HAP-1 (cell line): Measurements from ENCODE around the gene TRIML2.

ENCODE experiments used
- DNase-seq, 2 experiments: peaks; one replicate each; pipeline ENCODE4 v3.0.0-alpha.2; 2016 to 2020; ENCODE audit warnings: low spot score in 2 of 2
- H3K27me3 ChIP-seq: fragments of 250-450 bp; sonication (Bioruptor Pico); 2 replicates; pipeline ENCODE4 v1.5.1; 2020; ENCODE audit warnings: low read depth, mild to moderate bottlenecking, moderate library complexity
- H3K36me3 ChIP-seq: fragments of 250-450 bp; sonication (Bioruptor Pico); replicated peaks from 2 replicates; pipeline ENCODE4 v1.5.1; 2020; ENCODE audit warnings: mild to moderate bottlenecking
- H3K4me1 ChIP-seq: fragments of 250-450 bp; sonication (Bioruptor Pico); 2 replicates; pipeline ENCODE4 v1.5.1; 2020; ENCODE audit warnings: mild to moderate bottlenecking
- H3K4me3 ChIP-seq: fragments of 250-450 bp; sonication (Bioruptor Pico); 2 replicates; pipeline ENCODE4 v1.5.1; 2020; ENCODE audit warnings: mild to moderate bottlenecking, moderate library complexity
- H3K9me3 ChIP-seq: fragments of 250-450 bp; sonication (Bioruptor Pico); 2 replicates; pipeline ENCODE4 v1.5.1; 2020; ENCODE audit warnings: mild to moderate bottlenecking, moderate library complexity
- in situ Hi-C: fragments of 300-500 bp; cut with MboI; formaldehyde crosslinking; loops from 3 replicates; pipeline ENCODE4 v1.14.3; 2020; ENCODE audit warnings: low sequenced_read_pairs, inconsistent platforms, mixed read lengths

TRIML2 gene

GRCh38 chr4:188109157-188109755 lies at the start of gene TRIML2:
Gene TRIML2 (minus strand): TSS chr4:188109603. CDS start chr4:188105368, 4,235 bp downstream.
- DNase-seq = peak; percentile 48 to 57
- H3K36me3 ChIP-seq = peaks cover 7% of the 10 kb centered on the region
- H3K4me3 ChIP-seq = peak within 1 kb of the TSS; percentile 11
- in situ Hi-C loops = no loop called here
- no peaks in the 10 kb centered on the region; the same call in 1 of the 2 replicates for H3K9me3 ChIP-seq
- no peaks in the 10 kb centered on the region for H3K27me3 ChIP-seq
- peaks cover 36% of the 10 kb centered on the region for H3K4me1 ChIP-seq

GRCh38 chr4:188158336-188158735 lies 48.9 kb upstream of the TRIML2 start:
- DNase-seq = no peak
- no peak overlapping the region for H3K4me3 ChIP-seq
- no peaks in the 10 kb centered on the region for H3K36me3 ChIP-seq
- peaks cover 10% of the 10 kb centered on the region for H3K4me1 ChIP-seq
- in situ Hi-C loops = no loop called here
- no peaks in the 10 kb centered on the region; the same call in 1 of the 2 replicates for H3K9me3 ChIP-seq
- H3K27me3 ChIP-seq = no peaks in the 10 kb centered on the region

GRCh38 chr4:188154668-188155405 lies 45.4 kb upstream of the TRIML2 start:
- no peaks in the 10 kb centered on the region for H3K27me3 ChIP-seq
- H3K4me1 ChIP-seq = peaks cover 10% of the 10 kb centered on the region
- no peak overlapping the region for H3K4me3 ChIP-seq
- no peaks in the 10 kb centered on the region; the same call in 1 of the 2 replicates for H3K9me3 ChIP-seq
- in situ Hi-C loops = no loop called here
- peak; percentile 62 to 71 for DNase-seq
- H3K36me3 ChIP-seq = no peaks in the 10 kb centered on the region

GRCh38 chr4:188147776-188148175 lies 38.4 kb upstream of the TRIML2 start:
- H3K27me3 ChIP-seq = no peaks in the 10 kb centered on the region
- no peaks in the 10 kb centered on the region for H3K4me1 ChIP-seq
- no peaks in the 10 kb centered on the region for H3K9me3 ChIP-seq
- no peaks in the 10 kb centered on the region for H3K36me3 ChIP-seq
- no peak overlapping the region for H3K4me3 ChIP-seq
- DNase-seq = no peak
- in situ Hi-C loops = no loop called here

GRCh38 chr4:188147176-188147575 lies 37.8 kb upstream of the TRIML2 start:
- no peaks in the 10 kb centered on the region for H3K27me3 ChIP-seq
- H3K36me3 ChIP-seq = no peaks in the 10 kb centered on the region
- no peaks in the 10 kb centered on the region for H3K4me1 ChIP-seq
- in situ Hi-C loops = no loop called here
- no peaks in the 10 kb centered on the region for H3K9me3 ChIP-seq
- DNase-seq = no peak
- no peak overlapping the region for H3K4me3 ChIP-seq

GRCh38 chr4:188146618-188147017 lies 37.2 kb upstream of the TRIML2 start:
- in situ Hi-C loops = no loop called here
- no peaks in the 10 kb centered on the region for H3K36me3 ChIP-seq
- H3K27me3 ChIP-seq = no peaks in the 10 kb centered on the region
- no peak overlapping the region for H3K4me3 ChIP-seq
- H3K4me1 ChIP-seq = no peaks in the 10 kb centered on the region
- no peaks in the 10 kb centered on the region for H3K9me3 ChIP-seq
- no peak for DNase-seq

GRCh38 chr4:188145601-188146000 lies 36.2 kb upstream of the TRIML2 start:
- Histone ChIP-seq H3K4me1 (no peaks in the 10 kb centered on the region), H3K36me3 (no peaks in the 10 kb centered on the region), H3K27me3 (no peaks in the 10 kb centered on the region), H3K9me3 (no peaks in the 10 kb centered on the region), H3K4me3 (no peak overlapping the region)
- DNase-seq = no peak
- in situ Hi-C loops = no loop called here

GRCh38 chr4:188143731-188144130 lies 34.3 kb upstream of the TRIML2 start:
- Histone ChIP-seq H3K27me3 (no peaks in the 10 kb centered on the region), H3K36me3 (no peaks in the 10 kb centered on the region), H3K4me3 (no peak overlapping the region), H3K9me3 (no peaks in the 10 kb centered on the region), H3K4me1 (no peaks in the 10 kb centered on the region)
- in situ Hi-C loops = no loop called here
- no peak for DNase-seq

- H3K36me3 ChIP-seq = no peaks in the 10 kb centered on the region
- no peak for DNase-seq
- in situ Hi-C loops = no loop called here
- no peaks in the 10 kb centered on the region for H3K4me1 ChIP-seq
- no peak overlapping the region for H3K4me3 ChIP-seq
- no peaks in the 10 kb centered on the region for H3K9me3 ChIP-seq
- no peaks in the 10 kb centered on the region for H3K27me3 ChIP-seq
Measured at GRCh38 chr4:188139671-188140070, 30.3 kb upstream of the TRIML2 start.

GRCh38 chr4:188139141-188139540 lies 29.7 kb upstream of the TRIML2 start, which contains the start of gene TRIML1:
Gene TRIML1 (plus strand): TSS chr4:188139441. CDS start chr4:188139559, 118 bp downstream.
- no peak for DNase-seq
- H3K4me1 ChIP-seq = no peaks in the 10 kb centered on the region
- no peaks in the 10 kb centered on the region for H3K27me3 ChIP-seq
- in situ Hi-C loops = no loop called here
- no peaks in the 10 kb centered on the region for H3K9me3 ChIP-seq
- H3K36me3 ChIP-seq = no peaks in the 10 kb centered on the region
- H3K4me3 ChIP-seq = no peak within 1 kb of the TSS

- no peaks in the 10 kb centered on the region for H3K9me3 ChIP-seq
- in situ Hi-C loops = no loop called here
- no peak for DNase-seq
- no peaks in the 10 kb centered on the region for H3K4me1 ChIP-seq
- H3K4me3 ChIP-seq = no peak overlapping the region
- H3K27me3 ChIP-seq = no peaks in the 10 kb centered on the region
- no peaks in the 10 kb centered on the region for H3K36me3 ChIP-seq
Measured at GRCh38 chr4:188138227-188138626, 28.8 kb upstream of the TRIML2 start.

GRCh38 chr4:188132232-188132631 lies 22.8 kb upstream of the TRIML2 start:
- no peak for DNase-seq
- in situ Hi-C loops = no loop called here
- no peaks in the 10 kb centered on the region for H3K9me3 ChIP-seq
- 0 out of 2 replicates have a peak, but pooled peaks cover 2% of the 10 kb centered on the region for H3K4me1 ChIP-seq
- H3K36me3 ChIP-seq = no peaks in the 10 kb centered on the region
- no peaks in the 10 kb centered on the region for H3K27me3 ChIP-seq
- H3K4me3 ChIP-seq = no peak overlapping the region

GRCh38 chr4:188130355-188130754 lies 21.0 kb upstream of the TRIML2 start:
- Histone ChIP-seq H3K4me3 (no peak overlapping the region), H3K9me3 (no peaks in the 10 kb centered on the region), H3K4me1 (0 out of 2 replicates have a peak, but pooled peaks cover 2% of the 10 kb centered on the region), H3K36me3 (no peaks in the 10 kb centered on the region), H3K27me3 (no peaks in the 10 kb centered on the region)
- peak in 1 of 2 experiments; percentile 39 for DNase-seq
- in situ Hi-C loops = no loop called here

GRCh38 chr4:188127214-188127874 lies 17.9 kb upstream of the TRIML2 start:
- H3K9me3 ChIP-seq = no peaks in the 10 kb centered on the region
- H3K4me1 ChIP-seq = 0 out of 2 replicates have a peak, but pooled peaks cover 2% of the 10 kb centered on the region
- H3K27me3 ChIP-seq = no peaks in the 10 kb centered on the region
- H3K4me3 ChIP-seq = no peak overlapping the region
- DNase-seq = no peak
- in situ Hi-C loops = no loop called here
- H3K36me3 ChIP-seq = no peaks in the 10 kb centered on the region
